GM12892 (cell line): ENCODE results near the gene MBL2. TPM values are rescaled to one million over a fixed set of nuclear protein-coding genes. Genes with fewer than 3 reads are reported as not detected.

Experiments used
- DNase-seq: peaks from one replicate; pipeline ENCODE4 v3.0.0; 2011; ENCODE audit not compliant: insufficient read length
- FAIRE-seq: peaks from 2 replicates; lab custom pipeline; 2011; peaks lifted over from hg19 to GRCh38; lab: Jason Lieb, UNC
- POLR2A ChIP-seq: IDR thresholded peaks from 2 replicates; pipeline ENCODE4 v1.6.1; 2011; ENCODE audit warnings: low read depth, low read length, control low read depth
- POLR2AphosphoS5 ChIP-seq: IDR thresholded peaks from 2 replicates; pipeline ENCODE4 v1.6.1; 2011; ENCODE audit warnings: low read depth, low read length, control low read depth
- TAF1 ChIP-seq: IDR thresholded peaks from 2 replicates; pipeline ENCODE4 v1.6.1; 2011; ENCODE audit warnings: low read depth, mild to moderate bottlenecking, control low read depth, low read length, borderline replicate concordance
- polyA plus RNA-seq: library from polyadenylated mRNA; unstranded; fragments of >200 nt; gene quantifications from one replicate; pipeline ENCODE4 v1.2.1, GENCODE V29; 2012; ENCODE audit warnings: missing spikeins, inconsistent platforms; ENCODE audit not compliant: missing spikeins

The MBL2 gene
- not detected for polyA plus RNA-seq

- FAIRE-seq (no peak), DNase-seq (no peak)
- TF ChIP-seq TAF1, result no peak
- no peak for TF ChIP-seq POLR2A
- TF ChIP-seq POLR2AphosphoS5, result no peak
Observed at GRCh38 chr10:52772623-52773022, at the start of gene MBL2. TSS of gene MBL2 (minus strand) at chr10:52772784. CDS start at chr10:52771635, 1,149 bp downstream.

GRCh38 chr10:52820309-52820708 lies 47.7 kb upstream of the MBL2 start:
- FAIRE-seq, result no peak
- TF ChIP-seq POLR2AphosphoS5 (no peak), TAF1 (no peak), POLR2A (no peak)
- DNase-seq, result no peak

DNA sequence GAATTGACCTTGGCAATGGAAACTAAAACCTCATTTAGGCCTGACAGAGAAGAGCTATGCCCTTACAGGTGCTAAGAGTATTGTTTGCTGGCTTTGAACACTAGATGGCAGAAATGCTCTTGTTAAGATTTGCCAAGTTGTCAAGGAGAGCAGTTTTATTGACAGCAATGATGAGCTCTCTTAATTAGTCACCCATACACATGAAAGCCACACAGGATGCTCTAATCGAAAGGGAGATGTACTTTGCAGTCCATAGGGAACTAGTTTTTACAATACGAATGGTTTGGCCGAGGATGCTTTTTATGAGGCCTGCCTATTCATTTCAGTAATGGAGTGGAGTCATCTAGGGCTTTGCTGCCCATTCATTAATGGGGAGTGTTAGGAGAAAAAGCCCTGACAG lies 45.4 kb upstream of the MBL2 start:
- peak; percentile 5 for DNase-seq
- FAIRE-seq, result peak; percentile 89
- TF ChIP-seq POLR2A, result no peak
- no peak for TF ChIP-seq POLR2AphosphoS5
- no peak for TF ChIP-seq TAF1

DNA sequence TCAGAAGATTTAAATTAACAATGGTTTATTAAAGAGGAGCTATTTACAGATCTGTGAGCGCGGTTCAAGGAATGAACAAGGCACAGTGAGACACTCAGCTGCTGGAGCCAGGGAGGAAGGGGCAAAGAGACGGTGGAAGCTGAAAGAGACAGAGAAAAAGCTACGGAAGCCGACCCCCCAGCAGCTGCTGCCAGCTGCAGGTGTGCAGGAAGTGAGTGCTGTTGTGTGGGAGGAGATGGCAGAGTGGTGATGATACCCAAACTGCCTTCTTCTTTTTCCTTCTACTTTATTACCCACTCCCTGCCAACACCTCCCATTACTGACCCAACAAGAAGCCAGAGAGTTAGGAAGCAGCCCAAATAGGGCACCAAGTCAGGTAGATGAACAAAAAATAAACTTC lies 41.9 kb upstream of the MBL2 start:
- DNase-seq (no peak), FAIRE-seq (no peak)
- TF ChIP-seq POLR2AphosphoS5, result no peak
- TF ChIP-seq TAF1, result no peak
- TF ChIP-seq POLR2A, result no peak

DNA sequence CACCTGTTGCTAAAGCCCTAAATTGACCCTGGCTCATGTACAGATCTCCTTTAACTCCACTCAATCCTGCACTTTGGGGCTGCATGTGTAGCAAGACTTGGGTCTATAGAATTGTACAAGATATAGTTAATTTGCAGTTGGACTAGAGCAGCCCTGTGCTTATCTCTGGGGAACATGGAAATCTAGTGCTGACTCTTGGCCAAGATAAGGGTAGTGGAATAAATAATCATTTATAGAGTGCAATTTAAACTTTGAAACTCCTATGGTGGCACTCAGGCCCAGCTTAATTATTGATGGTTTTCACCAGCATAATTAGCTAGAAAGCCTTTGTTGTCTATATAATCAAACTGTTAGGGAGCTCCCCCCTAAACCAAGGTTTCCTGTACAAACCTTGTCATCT lies 39.2 kb upstream of the MBL2 start:
- no peak for TF ChIP-seq POLR2AphosphoS5
- TF ChIP-seq POLR2A, result no peak
- TF ChIP-seq TAF1, result no peak
- no peak for DNase-seq
- no peak for FAIRE-seq

DNA sequence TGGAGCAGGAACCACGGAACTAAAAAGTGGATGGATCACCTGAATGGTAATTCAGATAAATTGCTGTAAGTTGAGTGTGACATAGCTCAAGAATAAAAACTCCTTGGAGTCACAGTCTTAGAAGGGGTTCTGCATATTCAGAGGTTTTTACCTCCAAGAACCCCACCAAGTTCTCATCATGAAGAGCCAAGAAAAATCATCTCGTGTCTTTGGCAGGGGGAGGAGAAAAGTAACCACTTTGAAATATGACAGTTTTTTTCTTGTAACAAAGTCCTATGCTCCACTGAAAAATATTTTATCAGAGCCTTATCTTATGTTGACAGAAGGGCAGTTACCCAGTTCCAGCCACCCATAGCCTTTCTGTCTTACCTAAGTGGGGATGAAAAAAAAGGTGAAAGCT lies 38.2 kb upstream of the MBL2 start:
- DNase-seq, result no peak
- FAIRE-seq, result no peak
- no peak for TF ChIP-seq TAF1
- no peak for TF ChIP-seq POLR2AphosphoS5

GRCh38 chr10:52807803-52808202 lies 35.2 kb upstream of the MBL2 start:
- DNase-seq (no peak), FAIRE-seq (no peak)
- no peak for TF ChIP-seq POLR2A
- TF ChIP-seq TAF1, result no peak
- TF ChIP-seq POLR2AphosphoS5, result no peak

- FAIRE-seq (no peak), DNase-seq (no peak)
- TF ChIP-seq POLR2A (no peak), POLR2AphosphoS5 (no peak), TAF1 (no peak)
Observed at GRCh38 chr10:52805414-52806285, 33.1 kb upstream of the MBL2 start.

DNA sequence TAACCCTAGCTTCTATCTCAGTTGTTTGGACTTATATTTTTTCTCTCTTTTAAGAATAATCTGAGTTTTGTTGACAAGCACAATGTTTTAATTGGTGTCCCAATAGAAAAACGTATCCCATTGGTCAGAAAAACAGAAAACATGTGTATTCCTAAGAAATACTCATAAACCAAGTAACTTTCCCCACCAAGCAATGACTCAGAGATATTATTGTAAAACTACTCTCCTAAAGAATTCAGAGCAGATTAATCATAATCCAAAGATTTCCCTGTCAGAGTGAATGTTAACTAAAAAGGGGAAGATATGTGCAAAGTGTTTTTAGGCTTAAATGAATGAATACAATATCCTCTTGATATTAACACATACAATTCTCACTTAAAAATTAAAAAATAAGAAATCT lies 29.4 kb upstream of the MBL2 start:
- no peak for FAIRE-seq
- no peak for DNase-seq
- TF ChIP-seq TAF1, result no peak

DNA sequence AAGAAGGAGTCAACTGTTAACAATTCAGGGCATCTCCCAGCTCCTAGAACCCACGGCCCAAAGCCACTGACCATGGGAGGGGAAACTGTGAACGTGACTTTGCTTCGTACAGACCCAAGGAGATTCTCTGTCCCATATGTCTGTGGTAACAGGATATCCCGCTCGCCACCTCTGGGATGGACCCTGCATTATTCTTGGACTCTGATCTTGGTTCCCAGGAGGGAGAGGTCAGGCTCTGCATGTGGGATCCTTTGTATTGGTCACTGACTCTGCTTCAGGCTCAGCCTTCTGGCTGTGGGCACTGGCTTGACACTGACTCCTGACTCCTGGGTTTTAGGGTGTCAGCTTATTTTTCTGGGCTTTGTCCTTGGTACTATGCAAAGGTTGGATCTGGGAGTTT lies 13.5 kb upstream of the MBL2 start:
- no peak for FAIRE-seq
- no peak for DNase-seq
- no peak for TF ChIP-seq POLR2AphosphoS5
- no peak for TF ChIP-seq POLR2A
- TF ChIP-seq TAF1, result no peak

GRCh38 chr10:52785418-52785817 lies 12.8 kb upstream of the MBL2 start:
- FAIRE-seq, result no peak
- DNase-seq, result no peak
- TF ChIP-seq POLR2A, result no peak
- TF ChIP-seq TAF1, result no peak
- TF ChIP-seq POLR2AphosphoS5, result no peak

DNA sequence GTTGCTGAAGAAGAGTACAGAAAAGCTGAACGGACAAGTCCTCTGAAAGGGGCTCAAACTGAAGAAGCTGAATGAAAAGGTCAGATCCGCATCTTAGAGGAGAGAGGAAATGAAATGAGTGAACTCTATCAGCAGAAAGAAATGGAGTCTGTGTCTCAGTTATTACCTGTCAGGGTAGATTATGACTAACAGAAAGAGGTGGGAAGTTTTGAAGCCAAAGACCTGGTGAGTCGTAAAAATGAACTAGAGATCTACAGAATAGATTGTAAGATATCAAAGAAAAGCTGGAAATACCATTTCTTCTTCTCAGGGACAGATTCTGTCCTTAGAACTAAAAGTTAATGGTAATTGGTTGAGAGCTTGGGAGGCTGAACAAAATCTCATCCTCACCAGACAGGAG lies 11.1 kb upstream of the MBL2 start:
- no peak for FAIRE-seq
- TF ChIP-seq POLR2A (no peak), TAF1 (no peak), POLR2AphosphoS5 (no peak)
- DNase-seq, result no peak
